ENCODE results near the gene GOLGA7B.

GOLGA7B gene

GRCh38 chr10:97911217-97911616 is 61.6 kb downstream of the GOLGA7B start:
- ChIA-PET POLR2A (no interaction called here), CTCF (interaction anchor here (0.6 to 1.8 kb wide), 6 partner anchors 10 to 134 kb away, joined by 3 to 11 read pairs (median 4); no protein-coding TSS in a partner anchor)
- no peak overlapping the region for H3K27ac ChIP-seq (ENCODE audit: extremely low read depth, low read depth, low read length)
- no peaks in the 10 kb centered on the region for H3K36me3 ChIP-seq (ENCODE audit: control insufficient read depth in 2 of 2, insufficient read depth in 1 of 2, low read length in 2 of 2)
- no peaks in the 10 kb centered on the region for H3K4me1 ChIP-seq (ENCODE audit: control insufficient read depth, insufficient read depth, low read length)
- H3K9me3 ChIP-seq (ENCODE audit: control insufficient read depth, insufficient read depth, low read depth, low read length), result no peaks in the 10 kb centered on the region
- H3K4me3 ChIP-seq (ENCODE audit: low read depth, low read length), result no peak overlapping the region
- peak; percentile 61 for TF ChIP-seq SP7 (tag by site-specific recombination; IDR thresholded peaks at IDR 0.05)
- TF ChIP-seq ZBTB1 (tag by site-specific recombination; IDR thresholded peaks at IDR 0.05), result no peak

- CTCF ChIA-PET, result interaction anchor here (0.6 to 2.3 kb wide), 4 partner anchors 10 to 130 kb away, joined by 3 to 8 read pairs (median 4); no protein-coding TSS in a partner anchor
- no peaks in the 10 kb centered on the region for H3K36me3 ChIP-seq (ENCODE audit: control insufficient read depth in 2 of 2, insufficient read depth in 1 of 2, low read length in 2 of 2)
- no peak overlapping the region for H3K27ac ChIP-seq (ENCODE audit: extremely low read depth, low read depth, low read length)
- H3K4me1 ChIP-seq (ENCODE audit: control insufficient read depth, insufficient read depth, low read length), result no peaks in the 10 kb centered on the region
- H3K9me3 ChIP-seq (ENCODE audit: control insufficient read depth, insufficient read depth, low read depth, low read length), result no peaks in the 10 kb centered on the region
- no peak overlapping the region for H3K4me3 ChIP-seq (ENCODE audit: low read depth, low read length)
- POLR2A ChIA-PET, result no interaction called here
- TF ChIP-seq HOXC10 (CRISPR knock-in tag; IDR thresholded peaks at IDR 0.05) (no peak), ZNF548 (tag by site-specific recombination; IDR thresholded peaks at IDR 0.05) (no peak), ZNF23 (tag by site-specific recombination; IDR thresholded peaks at IDR 0.05; ENCODE audit: borderline replicate concordance) (no peak), ZNF148 (tag by site-specific recombination; IDR thresholded peaks at IDR 0.05; ENCODE audit: borderline replicate concordance) (no peak), YY2 (tag by site-specific recombination; IDR thresholded peaks at IDR 0.05) (no peak), KLF17 (tag by site-specific recombination; IDR thresholded peaks at IDR 0.05) (no peak), KLF8 (tag by site-specific recombination; IDR thresholded peaks at IDR 0.05) (no peak)
- TF ChIP-seq, protein P1, sequence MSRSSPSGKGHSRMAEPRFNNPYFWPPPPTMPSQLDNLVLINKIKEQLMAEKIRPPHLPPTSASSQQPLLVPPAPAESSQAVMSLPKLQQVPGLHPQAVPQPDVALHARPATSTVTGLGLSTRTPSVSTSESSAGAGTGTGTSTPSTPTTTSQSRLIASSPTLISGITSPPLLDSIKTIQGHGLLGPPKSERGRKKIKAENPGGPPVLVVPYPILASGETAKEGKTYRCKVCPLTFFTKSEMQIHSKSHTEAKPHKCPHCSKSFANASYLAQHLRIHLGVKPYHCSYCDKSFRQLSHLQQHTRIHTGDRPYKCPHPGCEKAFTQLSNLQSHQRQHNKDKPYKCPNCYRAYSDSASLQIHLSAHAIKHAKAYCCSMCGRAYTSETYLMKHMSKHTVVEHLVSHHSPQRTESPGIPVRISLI (tag by site-specific recombination; IDR thresholded peaks at IDR 0.05), result no peak
Measured at GRCh38 chr10:97913193-97913592, 63.5 kb downstream of the GOLGA7B start.

GRCh38 chr10:97913614-97914013 is 64.0 kb downstream of the GOLGA7B start:
- Histone ChIP-seq H3K4me3 (ENCODE audit: low read depth, low read length) (no peak overlapping the region), H3K27ac (ENCODE audit: extremely low read depth, low read depth, low read length) (no peak overlapping the region), H3K9me3 (ENCODE audit: control insufficient read depth, insufficient read depth, low read depth, low read length) (no peaks in the 10 kb centered on the region), H3K36me3 (ENCODE audit: control insufficient read depth in 2 of 2, insufficient read depth in 1 of 2, low read length in 2 of 2) (no peaks in the 10 kb centered on the region), H3K4me1 (ENCODE audit: control insufficient read depth, insufficient read depth, low read length) (no peaks in the 10 kb centered on the region)
- POLR2A ChIA-PET, result no interaction called here
- CTCF ChIA-PET, result interaction anchor here (0.6 to 2.3 kb wide), 4 partner anchors 11 to 129 kb away, joined by 3 to 8 read pairs (median 4); no protein-coding TSS in a partner anchor
- TF ChIP-seq, protein P2, sequence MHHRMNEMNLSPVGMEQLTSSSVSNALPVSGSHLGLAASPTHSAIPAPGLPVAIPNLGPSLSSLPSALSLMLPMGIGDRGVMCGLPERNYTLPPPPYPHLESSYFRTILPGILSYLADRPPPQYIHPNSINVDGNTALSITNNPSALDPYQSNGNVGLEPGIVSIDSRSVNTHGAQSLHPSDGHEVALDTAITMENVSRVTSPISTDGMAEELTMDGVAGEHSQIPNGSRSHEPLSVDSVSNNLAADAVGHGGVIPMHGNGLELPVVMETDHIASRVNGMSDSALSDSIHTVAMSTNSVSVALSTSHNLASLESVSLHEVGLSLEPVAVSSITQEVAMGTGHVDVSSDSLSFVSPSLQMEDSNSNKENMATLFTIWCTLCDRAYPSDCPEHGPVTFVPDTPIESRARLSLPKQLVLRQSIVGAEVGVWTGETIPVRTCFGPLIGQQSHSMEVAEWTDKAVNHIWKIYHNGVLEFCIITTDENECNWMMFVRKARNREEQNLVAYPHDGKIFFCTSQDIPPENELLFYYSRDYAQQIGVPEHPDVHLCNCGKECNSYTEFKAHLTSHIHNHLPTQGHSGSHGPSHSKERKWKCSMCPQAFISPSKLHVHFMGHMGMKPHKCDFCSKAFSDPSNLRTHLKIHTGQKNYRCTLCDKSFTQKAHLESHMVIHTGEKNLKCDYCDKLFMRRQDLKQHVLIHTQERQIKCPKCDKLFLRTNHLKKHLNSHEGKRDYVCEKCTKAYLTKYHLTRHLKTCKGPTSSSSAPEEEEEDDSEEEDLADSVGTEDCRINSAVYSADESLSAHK (tag by site-specific recombination; IDR thresholded peaks at IDR 0.05), result no peak
- TF ChIP-seq ZNF335 (tag by site-specific recombination; conservative IDR thresholded peaks at IDR 0.05), result no peak
- TF ChIP-seq ZNF561 (tag by site-specific recombination; IDR thresholded peaks at IDR 0.05; ENCODE audit: borderline replicate concordance), result no peak
- TF ChIP-seq MEIS1 (CRISPR knock-in tag; IDR thresholded peaks at IDR 0.05; ENCODE audit: borderline replicate concordance), result no peak
- no peak for TF ChIP-seq ZNF18 (tag by site-specific recombination; IDR thresholded peaks at IDR 0.05)
- TF ChIP-seq, protein P3, sequence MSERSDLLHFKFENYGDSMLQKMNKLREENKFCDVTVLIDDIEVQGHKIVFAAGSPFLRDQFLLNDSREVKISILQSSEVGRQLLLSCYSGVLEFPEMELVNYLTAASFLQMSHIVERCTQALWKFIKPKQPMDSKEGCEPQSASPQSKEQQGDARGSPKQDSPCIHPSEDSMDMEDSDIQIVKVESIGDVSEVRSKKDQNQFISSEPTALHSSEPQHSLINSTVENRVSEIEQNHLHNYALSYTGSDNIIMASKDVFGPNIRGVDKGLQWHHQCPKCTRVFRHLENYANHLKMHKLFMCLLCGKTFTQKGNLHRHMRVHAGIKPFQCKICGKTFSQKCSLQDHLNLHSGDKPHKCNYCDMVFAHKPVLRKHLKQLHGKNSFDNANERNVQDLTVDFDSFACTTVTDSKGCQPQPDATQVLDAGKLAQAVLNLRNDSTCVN (tag by site-specific recombination; optimal IDR thresholded peaks at IDR 0.05), result no peak
- TF ChIP-seq OSR2 (tag by site-specific recombination; IDR thresholded peaks at IDR 0.05), result no peak
- TF ChIP-seq FEZF1 (tag by site-specific recombination; IDR thresholded peaks at IDR 0.05), result no peak
- TF ChIP-seq ZNF791 (tag by site-specific recombination; IDR thresholded peaks at IDR 0.05), result no peak
- TF ChIP-seq, protein P4, sequence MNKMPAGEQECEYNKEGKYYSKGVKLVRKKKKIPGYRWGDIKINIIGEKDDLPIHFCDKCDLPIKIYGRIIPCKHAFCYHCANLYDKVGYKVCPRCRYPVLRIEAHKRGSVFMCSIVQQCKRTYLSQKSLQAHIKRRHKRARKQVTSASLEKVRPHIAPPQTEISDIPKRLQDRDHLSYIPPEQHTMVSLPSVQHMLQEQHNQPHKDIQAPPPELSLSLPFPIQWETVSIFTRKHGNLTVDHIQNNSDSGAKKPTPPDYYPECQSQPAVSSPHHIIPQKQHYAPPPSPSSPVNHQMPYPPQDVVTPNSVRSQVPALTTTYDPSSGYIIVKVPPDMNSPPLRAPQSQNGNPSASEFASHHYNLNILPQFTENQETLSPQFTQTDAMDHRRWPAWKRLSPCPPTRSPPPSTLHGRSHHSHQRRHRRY (tag by site-specific recombination; IDR thresholded peaks at IDR 0.05), result no peak
- TF ChIP-seq ZNF140 (tag by site-specific recombination; IDR thresholded peaks at IDR 0.05), result no peak

All from HEK293 (cell line).